ENCODE data around the gene SREK1. TPM values are rescaled to one million over a fixed set of nuclear protein-coding genes. Genes with fewer than 3 reads are reported as not detected.

Gene SREK1
- total and polyA plus RNA-seq, 8 donors, result 10.4 to 242 (median 134) TPM

- intact Hi-C loops (cut with DNase I; ENCODE audit: low total_unique reads), result no loop called here
- peaks cover 0 to 4% (median 0%) of the 10 kb centered on the region in 4 donors for H3K36me3 ChIP-seq
- no peaks in the 10 kb centered on the region for H3K4me1 ChIP-seq
- H3K9me3 ChIP-seq, result no peaks in the 10 kb centered on the region
- H3K4me3 ChIP-seq, result no peak overlapping the region
- DNase-seq, result no peak
- no peak overlapping the region for H3K27ac ChIP-seq
- TF ChIP-seq EP300 (IDR thresholded peaks at IDR 0.05), result no peak
- TF ChIP-seq POLR2AphosphoS5 (IDR thresholded peaks at IDR 0.05), result no peak
- TF ChIP-seq, protein P1, sequence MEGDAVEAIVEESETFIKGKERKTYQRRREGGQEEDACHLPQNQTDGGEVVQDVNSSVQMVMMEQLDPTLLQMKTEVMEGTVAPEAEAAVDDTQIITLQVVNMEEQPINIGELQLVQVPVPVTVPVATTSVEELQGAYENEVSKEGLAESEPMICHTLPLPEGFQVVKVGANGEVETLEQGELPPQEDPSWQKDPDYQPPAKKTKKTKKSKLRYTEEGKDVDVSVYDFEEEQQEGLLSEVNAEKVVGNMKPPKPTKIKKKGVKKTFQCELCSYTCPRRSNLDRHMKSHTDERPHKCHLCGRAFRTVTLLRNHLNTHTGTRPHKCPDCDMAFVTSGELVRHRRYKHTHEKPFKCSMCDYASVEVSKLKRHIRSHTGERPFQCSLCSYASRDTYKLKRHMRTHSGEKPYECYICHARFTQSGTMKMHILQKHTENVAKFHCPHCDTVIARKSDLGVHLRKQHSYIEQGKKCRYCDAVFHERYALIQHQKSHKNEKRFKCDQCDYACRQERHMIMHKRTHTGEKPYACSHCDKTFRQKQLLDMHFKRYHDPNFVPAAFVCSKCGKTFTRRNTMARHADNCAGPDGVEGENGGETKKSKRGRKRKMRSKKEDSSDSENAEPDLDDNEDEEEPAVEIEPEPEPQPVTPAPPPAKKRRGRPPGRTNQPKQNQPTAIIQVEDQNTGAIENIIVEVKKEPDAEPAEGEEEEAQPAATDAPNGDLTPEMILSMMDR (IDR thresholded peaks at IDR 0.05), result no peak
- 81 to 86% (median 82%) methylated on average over 4 of the region's 4 CpGs for WGBS, 5 donors
- H3K27me3 ChIP-seq, result no peaks in the 10 kb centered on the region
Measured at GRCh38 chr5:66197764-66198405, 53.8 kb downstream of the SREK1 start.

DNA sequence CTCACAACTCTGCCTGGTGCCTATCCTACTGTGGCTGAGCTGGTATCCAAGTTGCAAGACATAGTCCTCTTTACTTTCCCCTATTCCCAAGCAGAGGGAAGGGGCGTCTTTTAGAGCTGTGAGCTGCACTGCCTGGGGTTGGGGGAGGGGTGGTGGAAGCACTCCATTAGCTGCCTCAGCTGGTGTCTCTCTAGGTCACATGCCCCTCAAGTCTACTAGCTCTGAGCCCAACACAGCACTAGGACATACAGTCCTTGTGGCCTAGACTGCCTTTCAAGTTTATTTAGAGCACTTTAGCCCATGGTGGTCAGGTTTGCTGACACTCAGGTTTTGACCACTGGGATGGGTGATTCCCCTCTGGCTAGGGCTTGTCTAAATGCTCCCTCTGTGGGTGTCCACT is 54.7 kb downstream of the SREK1 start:
- Histone ChIP-seq H3K4me3 (no peak overlapping the region), H3K36me3 (peaks cover 0 to 4% (median 0%) of the 10 kb centered on the region in 4 donors), H3K9me3 (no peaks in the 10 kb centered on the region), H3K27ac (no peak overlapping the region), H3K27me3 (no peaks in the 10 kb centered on the region), H3K4me1 (no peaks in the 10 kb centered on the region)
- DNase-seq, result no peak
- 75 to 94% (median 83%) methylated on average over 1 of the region's 1 CpG for WGBS, 5 donors
- no peak for TF ChIP-seq EP300 (IDR thresholded peaks at IDR 0.05)
- TF ChIP-seq, protein P1 (IDR thresholded peaks at IDR 0.05), result no peak
- TF ChIP-seq POLR2AphosphoS5 (IDR thresholded peaks at IDR 0.05), result no peak
- no peak for TF ChIP-seq POLR2A (IDR thresholded peaks at IDR 0.05)
- intact Hi-C loops (cut with DNase I; ENCODE audit: low total_unique reads), result no loop called here

GRCh38 chr5:66203531-66203930 is 59.4 kb downstream of the SREK1 start:
- H3K27me3 ChIP-seq, result no peaks in the 10 kb centered on the region
- no peaks in the 10 kb centered on the region for H3K4me1 ChIP-seq
- no peak overlapping the region for H3K27ac ChIP-seq
- intact Hi-C loops (cut with DNase I; ENCODE audit: low total_unique reads), result no loop called here
- peaks cover 0 to 5% (median 0%) of the 10 kb centered on the region in 4 donors for H3K36me3 ChIP-seq
- WGBS, 5 donors, result 68 to 91% (median 80%) methylated on average over 4 of the region's 4 CpGs
- H3K9me3 ChIP-seq, result no peaks in the 10 kb centered on the region
- TF ChIP-seq EP300 (IDR thresholded peaks at IDR 0.05), result no peak
- TF ChIP-seq POLR2A (IDR thresholded peaks at IDR 0.05), result no peak
- TF ChIP-seq POLR2AphosphoS5 (IDR thresholded peaks at IDR 0.05), result no peak
- TF ChIP-seq, protein P1 (IDR thresholded peaks at IDR 0.05), result no peak
- H3K4me3 ChIP-seq, result no peak overlapping the region
- DNase-seq, result no peak

GRCh38 chr5:66206465-66206864 is 62.4 kb downstream of the SREK1 start:
- no peak overlapping the region for H3K4me3 ChIP-seq
- no peak for DNase-seq
- intact Hi-C loops (cut with DNase I; ENCODE audit: low total_unique reads), result no loop called here
- H3K4me1 ChIP-seq, result no peaks in the 10 kb centered on the region
- H3K36me3 ChIP-seq, result peaks cover 0 to 5% (median 2%) of the 10 kb centered on the region in 4 donors
- no peaks in the 10 kb centered on the region for H3K27me3 ChIP-seq
- H3K27ac ChIP-seq, result no peak overlapping the region
- H3K9me3 ChIP-seq, result no peaks in the 10 kb centered on the region
- 88 to 95% (median 93%) methylated on average over 5 of the region's 5 CpGs for WGBS, 5 donors
- TF ChIP-seq POLR2A (IDR thresholded peaks at IDR 0.05) (no peak), EP300 (IDR thresholded peaks at IDR 0.05) (no peak), POLR2AphosphoS5 (IDR thresholded peaks at IDR 0.05) (no peak)
- TF ChIP-seq, protein P1 (IDR thresholded peaks at IDR 0.05), result no peak
